IPS-18a (cell line): Measurements from ENCODE around the gene IDE.

Experiments used
- H3K27ac ChIP-seq: one replicate; pipeline ENCODE4 v1.5.1; 2013; ENCODE audit warnings: low read length
- H3K27me3 ChIP-seq: one replicate; pipeline ENCODE4 v1.6.1; 2013; ENCODE audit warnings: mild to moderate bottlenecking, low read length; ENCODE audit not compliant: control insufficient read depth, insufficient read depth
- H3K36me3 ChIP-seq: one replicate; pipeline ENCODE4 v1.6.1; 2013; ENCODE audit warnings: low read depth, low read length; ENCODE audit not compliant: control insufficient read depth
- H3K4me1 ChIP-seq: one replicate; pipeline ENCODE4 v1.6.1; 2013; ENCODE audit warnings: low read depth, low read length; ENCODE audit not compliant: control insufficient read depth
- H3K4me3 ChIP-seq: one replicate; pipeline ENCODE4 v1.5.1; 2013; ENCODE audit warnings: low read length
- H3K9ac ChIP-seq: one replicate; pipeline ENCODE4 v1.6.1; 2013; ENCODE audit warnings: mild to moderate bottlenecking, low read length, moderate library complexity
- H3K9me3 ChIP-seq: one replicate; pipeline ENCODE4 v1.6.1; 2013; ENCODE audit warnings: low read depth, low read length; ENCODE audit not compliant: control insufficient read depth

Gene IDE

DNA sequence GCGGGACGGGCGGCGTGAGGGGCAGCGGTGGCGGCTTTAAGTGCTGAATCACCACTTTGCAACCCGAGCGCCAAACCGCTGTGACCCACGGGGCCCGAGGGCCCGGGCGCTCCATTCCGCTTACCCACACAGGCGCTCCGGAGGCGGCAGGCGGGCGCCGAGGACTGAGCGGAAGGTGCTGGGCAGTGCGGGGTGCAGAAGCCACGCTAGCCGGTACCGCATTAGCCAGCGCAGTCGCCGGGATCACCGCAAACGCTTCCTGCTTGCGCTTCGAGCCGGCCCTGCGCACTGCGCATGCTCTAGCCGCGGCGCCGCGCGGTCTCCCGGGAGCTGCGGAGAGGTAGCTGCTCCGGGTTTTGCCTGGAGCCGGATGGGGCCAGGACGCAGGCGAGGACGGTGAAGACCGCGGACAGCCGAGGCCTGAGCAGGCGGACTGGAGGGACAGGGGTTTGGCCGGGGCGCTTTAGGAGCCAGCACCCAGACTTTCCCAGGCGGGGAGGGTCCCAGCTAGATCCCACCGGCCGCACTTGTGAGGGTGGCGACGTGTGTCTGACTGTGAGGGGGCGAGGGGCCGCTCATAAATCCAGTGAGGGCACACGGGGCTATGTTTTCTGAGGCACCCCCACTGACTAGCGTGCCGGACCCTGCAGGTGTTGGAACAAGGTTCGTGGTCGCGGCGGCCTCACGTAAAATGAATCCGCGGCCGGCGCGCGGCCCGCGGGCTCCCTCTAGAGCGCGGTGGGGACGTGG is at the start of gene IDE:
Gene IDE, minus strand, starts transcription at position 296 of the 750 bp plus-strand sequence. Its CDS starts 74 bp downstream, at position 222.
- peaks cover 5% of the 10 kb centered on the region for H3K27me3 ChIP-seq
- peak within 1 kb of the TSS; percentile 73 for H3K4me3 ChIP-seq
- peaks cover 21% of the 10 kb centered on the region for H3K4me1 ChIP-seq
- H3K9ac ChIP-seq = peak within 1 kb of the TSS; percentile 87
- no peaks in the 10 kb centered on the region for H3K9me3 ChIP-seq
- no peaks in the 10 kb centered on the region for H3K36me3 ChIP-seq
- H3K27ac ChIP-seq = peak within 1 kb of the TSS; percentile 71

GRCh38 chr10:92619368-92619767 is 45.5 kb upstream of the IDE start:
- Histone ChIP-seq H3K27me3 (no peaks in the 10 kb centered on the region), H3K9ac (no peak overlapping the region), H3K4me1 (no peaks in the 10 kb centered on the region), H3K27ac (no peak overlapping the region), H3K9me3 (no peaks in the 10 kb centered on the region), H3K4me3 (no peak overlapping the region), H3K36me3 (peaks cover 65% of the 10 kb centered on the region)

DNA sequence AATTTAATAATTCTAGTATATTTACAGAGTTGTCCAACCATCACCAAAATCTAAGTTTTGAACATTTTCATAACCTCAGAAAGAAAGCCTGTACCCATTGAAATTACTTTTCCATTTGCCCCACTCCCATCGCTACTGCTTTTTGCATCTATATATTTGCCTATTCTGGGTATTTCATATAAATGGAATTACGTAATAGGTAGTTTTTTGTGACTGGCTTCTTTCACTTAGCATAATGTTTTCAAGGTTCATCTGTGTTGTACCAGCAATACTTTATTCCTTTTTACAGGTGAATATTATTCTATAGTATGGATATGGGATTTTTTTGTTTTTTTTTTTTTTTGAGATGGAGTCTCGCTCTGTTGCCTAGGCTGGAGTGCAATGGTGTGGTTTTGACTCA is 41.6 kb upstream of the IDE start:
- Histone ChIP-seq H3K9me3 (no peaks in the 10 kb centered on the region), H3K4me1 (no peaks in the 10 kb centered on the region), H3K27ac (no peak overlapping the region), H3K36me3 (peaks cover 65% of the 10 kb centered on the region), H3K9ac (no peak overlapping the region), H3K27me3 (no peaks in the 10 kb centered on the region), H3K4me3 (no peak overlapping the region)

- Histone ChIP-seq H3K4me3 (no peak overlapping the region), H3K36me3 (peaks cover 33% of the 10 kb centered on the region), H3K27ac (no peak overlapping the region), H3K27me3 (no peaks in the 10 kb centered on the region), H3K9me3 (no peaks in the 10 kb centered on the region), H3K4me1 (no peaks in the 10 kb centered on the region), H3K9ac (no peak overlapping the region)
These were observed 30.9 kb upstream of the IDE start for GRCh38 chr10:92604841-92605240.

DNA sequence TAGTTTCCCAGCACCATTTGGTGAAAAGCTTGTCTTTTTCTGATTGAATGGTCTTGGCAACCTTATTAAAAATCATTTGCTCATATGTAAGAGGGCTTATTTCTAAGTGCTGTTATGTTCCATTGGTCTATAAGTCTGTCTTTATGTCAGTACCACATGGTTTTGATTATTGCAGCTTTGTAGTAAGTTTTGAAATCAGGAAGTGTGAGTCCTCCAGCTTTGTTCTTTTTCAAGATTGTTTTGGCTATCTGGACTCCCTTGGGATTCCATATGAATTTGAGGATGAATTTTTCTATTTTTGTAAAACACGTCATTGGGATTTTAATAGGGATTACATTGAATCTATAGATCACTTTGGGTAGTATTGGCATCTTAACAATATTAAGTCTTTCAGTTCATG is 24.4 kb upstream of the IDE start:
- no peak overlapping the region for H3K9ac ChIP-seq
- H3K36me3 ChIP-seq = no peaks in the 10 kb centered on the region
- no peaks in the 10 kb centered on the region for H3K4me1 ChIP-seq
- no peaks in the 10 kb centered on the region for H3K9me3 ChIP-seq
- H3K27me3 ChIP-seq = no peaks in the 10 kb centered on the region
- H3K4me3 ChIP-seq = no peak overlapping the region
- no peak overlapping the region for H3K27ac ChIP-seq

DNA sequence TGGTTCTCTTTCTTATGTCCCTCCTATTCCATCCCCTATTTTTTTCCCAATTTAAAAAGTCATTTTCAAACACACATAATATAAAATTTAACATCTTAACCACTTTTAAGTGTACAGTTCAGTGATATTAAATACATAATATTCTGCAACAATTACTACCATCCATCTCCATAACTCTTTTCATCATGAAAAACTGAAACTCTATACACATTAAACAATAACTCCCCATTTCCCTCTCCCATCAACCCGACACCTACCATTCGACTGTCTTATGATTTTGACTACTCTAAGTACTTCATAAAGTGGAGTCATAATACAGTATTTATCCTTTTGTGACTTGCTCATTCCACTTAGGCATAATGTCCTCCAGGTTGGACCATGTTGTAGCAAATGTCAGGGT is 21.6 kb upstream of the IDE start:
- peak overlapping the region; percentile 97 for H3K4me3 ChIP-seq
- no peak overlapping the region for H3K27ac ChIP-seq
- H3K36me3 ChIP-seq = no peaks in the 10 kb centered on the region
- no peak overlapping the region for H3K9ac ChIP-seq
- no peaks in the 10 kb centered on the region for H3K27me3 ChIP-seq
- no peaks in the 10 kb centered on the region for H3K9me3 ChIP-seq
- H3K4me1 ChIP-seq = peaks cover 8% of the 10 kb centered on the region

DNA sequence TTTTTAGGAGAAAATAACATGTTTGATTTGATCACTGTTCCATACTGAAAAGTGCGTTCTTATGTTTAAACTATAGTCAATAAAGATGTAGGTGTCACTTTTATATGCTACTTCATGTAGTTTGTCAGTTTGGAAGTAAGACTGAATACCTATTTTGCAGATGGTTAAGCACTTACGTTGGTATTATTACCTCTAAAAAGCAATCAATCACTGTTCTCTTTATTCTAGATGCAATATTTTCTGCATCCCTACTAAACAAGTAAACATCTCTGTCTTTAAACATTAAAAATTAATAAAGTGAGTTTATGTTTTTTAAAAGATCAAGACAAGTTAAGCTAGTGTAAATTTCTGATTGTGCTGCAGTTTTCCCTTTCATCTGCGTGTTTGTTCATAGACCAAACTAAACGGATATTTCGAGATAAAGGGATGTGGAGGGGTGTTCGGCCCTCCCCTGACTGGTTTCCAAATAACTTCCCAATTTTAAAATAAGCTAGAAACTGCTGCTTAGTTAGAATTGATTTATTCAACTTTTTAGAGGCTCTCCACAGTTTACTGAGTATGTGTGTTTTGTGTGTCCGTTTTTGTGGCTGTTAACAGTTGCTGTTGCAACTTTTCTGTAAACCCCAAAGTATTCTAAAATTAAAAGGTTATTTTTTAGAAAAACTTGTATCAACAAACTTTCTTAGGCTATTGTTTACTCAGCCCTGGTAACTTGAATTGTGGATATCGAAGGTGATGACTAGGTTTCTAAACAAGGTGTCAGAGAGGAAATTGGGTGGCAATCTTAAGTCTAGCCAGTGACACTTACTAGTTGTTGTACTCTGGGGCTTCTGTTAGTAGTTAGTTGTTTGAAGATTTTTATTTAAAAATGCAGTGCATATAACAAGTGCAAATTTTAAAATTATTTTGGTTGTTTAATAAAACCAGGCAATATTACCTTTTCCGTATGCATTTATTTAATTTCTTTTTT is 20.0 kb upstream of the IDE start:
- Histone ChIP-seq H3K27me3 (no peaks in the 10 kb centered on the region), H3K36me3 (no peaks in the 10 kb centered on the region), H3K4me1 (peaks cover 12% of the 10 kb centered on the region), H3K27ac (peak overlapping the region; percentile 78), H3K9me3 (no peaks in the 10 kb centered on the region), H3K4me3 (peak overlapping the region; percentile 97), H3K9ac (peak overlapping the region; percentile 92)

DNA sequence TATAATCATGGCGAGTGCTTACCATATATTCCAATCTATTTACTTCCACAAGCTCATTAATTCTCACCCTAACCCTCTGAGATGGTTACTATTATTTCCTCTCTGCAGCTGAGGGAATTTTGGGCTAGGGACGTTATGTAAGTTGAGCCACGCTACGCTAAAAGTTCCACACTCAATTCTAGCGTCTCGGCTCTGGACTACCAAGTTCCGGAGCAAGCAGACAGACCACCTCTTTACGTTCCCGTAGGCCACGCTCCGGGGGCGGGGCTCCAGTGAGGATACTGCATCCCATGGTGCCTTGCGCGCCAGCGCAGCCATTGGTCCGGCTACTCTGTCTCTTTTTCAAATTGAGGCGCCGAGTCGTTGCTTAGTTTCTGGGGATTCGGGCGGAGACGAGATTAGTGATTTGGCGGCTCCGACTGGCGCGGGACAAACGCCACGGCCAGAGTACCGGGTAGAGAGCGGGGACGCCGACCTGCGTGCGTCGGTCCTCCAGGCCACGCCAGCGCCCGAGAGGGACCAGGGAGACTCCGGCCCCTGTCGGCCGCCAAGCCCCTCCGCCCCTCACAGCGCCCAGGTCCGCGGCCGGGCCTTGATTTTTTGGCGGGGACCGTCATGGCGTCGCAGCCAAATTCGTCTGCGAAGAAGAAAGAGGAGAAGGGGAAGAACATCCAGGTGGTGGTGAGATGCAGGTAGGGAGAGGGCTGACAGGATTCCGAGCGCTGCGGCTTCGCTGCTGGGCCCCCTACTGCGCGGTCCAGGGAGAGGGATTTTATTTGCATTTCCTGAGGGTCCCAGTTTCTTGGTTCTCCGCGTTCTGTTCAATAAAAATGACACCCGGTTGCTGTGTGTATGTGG is 19.1 kb upstream of the IDE start, which contains the start of gene KIF11:
Gene KIF11, plus strand, starts transcription at position 370 of the 858 bp plus-strand sequence. Its CDS starts 246 bp downstream, at position 616.
- Histone ChIP-seq H3K36me3 (no peaks in the 10 kb centered on the region), H3K27ac (peak within 1 kb of the TSS; percentile 78), H3K27me3 (no peaks in the 10 kb centered on the region), H3K4me3 (peak within 1 kb of the TSS; percentile 97), H3K4me1 (peaks cover 12% of the 10 kb centered on the region), H3K9me3 (no peaks in the 10 kb centered on the region), H3K9ac (peak within 1 kb of the TSS; percentile 92)

DNA sequence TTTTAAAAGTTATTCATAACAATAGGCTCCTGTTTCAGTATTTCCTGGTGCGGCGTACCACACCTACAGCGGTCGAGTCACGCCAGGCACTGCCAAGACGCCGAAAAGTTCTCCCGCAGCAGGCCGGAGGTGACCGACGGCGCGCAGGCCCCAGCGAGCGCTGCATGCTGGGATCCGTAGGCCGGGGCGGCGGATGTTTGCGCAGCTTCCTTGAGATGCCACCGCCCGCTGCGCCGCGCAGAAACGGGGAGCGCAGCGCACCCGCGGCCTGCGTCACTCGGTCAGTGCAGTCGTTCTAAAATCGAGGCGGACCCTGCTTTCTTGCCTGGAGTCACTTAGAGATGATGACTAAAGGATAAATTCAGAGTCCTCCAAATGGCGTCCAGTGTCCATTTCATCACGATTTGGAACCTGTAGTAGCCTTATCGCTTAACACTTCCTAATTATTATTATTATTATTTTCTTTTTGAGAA is 17.7 kb upstream of the IDE start:
- Histone ChIP-seq H3K27ac (peak overlapping the region; percentile 78), H3K4me3 (peak overlapping the region; percentile 97), H3K9ac (peak overlapping the region; percentile 82), H3K4me1 (peaks cover 12% of the 10 kb centered on the region), H3K9me3 (no peaks in the 10 kb centered on the region), H3K27me3 (no peaks in the 10 kb centered on the region), H3K36me3 (no peaks in the 10 kb centered on the region)

DNA sequence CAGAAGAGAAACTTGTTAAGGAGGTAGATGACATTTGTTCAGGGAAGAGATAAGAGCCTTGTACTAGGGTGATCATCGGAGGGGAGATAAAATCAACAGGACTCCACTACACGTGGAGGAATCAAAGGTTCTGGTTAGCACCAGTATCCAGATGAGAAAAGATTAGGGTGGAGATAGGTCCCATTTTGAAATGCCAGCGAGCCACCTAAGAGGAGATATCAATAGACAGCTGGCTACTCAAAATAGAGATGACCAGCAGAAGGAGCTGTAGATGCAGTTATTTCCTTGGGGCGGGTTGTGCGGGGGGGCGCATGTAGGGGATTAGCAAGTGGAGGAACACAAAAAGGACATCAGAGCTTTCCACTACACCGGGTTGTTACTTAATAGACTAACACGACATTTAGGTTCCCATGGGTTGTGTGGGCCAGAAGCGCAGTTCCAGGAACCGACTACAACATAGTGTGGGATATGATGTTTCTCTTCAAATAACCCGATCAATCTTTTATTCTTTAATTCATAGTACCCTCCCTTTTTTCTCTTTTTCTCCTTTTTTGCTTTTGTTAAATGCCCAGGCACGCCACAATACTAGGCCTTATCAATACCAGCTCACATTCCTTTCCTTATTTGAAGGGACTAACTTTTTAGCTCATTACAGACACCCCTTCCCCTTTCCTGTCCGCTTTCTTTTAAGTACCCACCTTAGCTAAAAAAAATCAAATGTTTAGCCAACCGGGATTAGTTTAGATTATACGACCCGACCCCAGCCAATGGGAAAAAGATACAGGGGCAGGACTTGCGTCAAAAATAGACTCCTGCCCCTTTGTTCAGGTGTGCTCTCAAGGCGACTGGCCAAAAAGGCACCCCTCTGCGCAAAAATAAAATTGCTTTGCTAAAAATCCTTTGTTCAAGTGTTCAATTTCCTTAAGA is 17.0 kb upstream of the IDE start:
- H3K4me3 ChIP-seq = peak overlapping the region; percentile 97
- H3K9me3 ChIP-seq = no peaks in the 10 kb centered on the region
- no peaks in the 10 kb centered on the region for H3K36me3 ChIP-seq
- H3K4me1 ChIP-seq = peaks cover 12% of the 10 kb centered on the region
- no peaks in the 10 kb centered on the region for H3K27me3 ChIP-seq
- peak overlapping the region; percentile 78 for H3K27ac ChIP-seq
- H3K9ac ChIP-seq = peak overlapping the region; percentile 82
